Upper lobe of left lung (tissue), 6 donors: ENCODE results near the gene ANKRD28. TPM values are rescaled to one million over a fixed set of nuclear protein-coding genes. Genes with fewer than 3 reads are reported as not detected.

Experiments
- ATAC-seq, 2 donors: fragments of 200-7000 bp; cut with Tn5 transposase; one replicate each; pipeline ENCODE4 v1.9.1; 2022; ENCODE audit warnings: mild to moderate bottlenecking in 2 of 2, moderate library complexity in 2 of 2; ENCODE audit not compliant: low FRiP score in 2 of 2
- DNase-seq, 2 donors: peaks; one replicate each; pipeline ENCODE4 v3.0.0-alpha.2; 2019 to 2020
- H3K27ac ChIP-seq, 4 donors: fragments of 200-600 bp; sonication (generic); one replicate each; pipeline ENCODE4 v1.5.1; 2016 to 2019
- H3K27me3 ChIP-seq, 4 donors: fragments of 200-600 bp; sonication (generic); one replicate each; pipeline ENCODE4 v1.5.1; 2017 to 2019
- H3K36me3 ChIP-seq, 4 donors: fragments of 200-600 bp; sonication (generic); one replicate each; pipeline ENCODE4 v1.5.1; 2016 to 2019
- H3K4me1 ChIP-seq, 4 donors: fragments of 200-600 bp; sonication (generic); one replicate each; pipeline ENCODE4 v1.5.1; 2018 to 2019
- H3K4me3 ChIP-seq, 4 donors: fragments of 200-600 bp; sonication (generic); one replicate each; pipeline ENCODE4 v1.5.1; 2017 to 2019; ENCODE audit warnings: mild to moderate bottlenecking in 2 of 4, moderate library complexity in 1 of 4
- H3K9me3 ChIP-seq, 4 donors: fragments of 200-600 bp; sonication (generic); one replicate each; pipeline ENCODE4 v1.5.1; 2018 to 2019
- CTCF ChIP-seq, 6 experiments: fragments of 450-650 bp in 4 of 6; fragments of 200-600 bp in 2 of 6; sonication (generic) in 2 of 6; IDR thresholded peaks; one replicate each; pipeline ENCODE4 v1.5.1; 2016 to 2019; ENCODE audit warnings: antibody characterized with exemption in 6 of 6
- EP300 ChIP-seq, 4 donors: sonication (generic); formaldehyde crosslinking; IDR thresholded peaks; one replicate each; pipeline ENCODE4 v1.5.1; 2017; ENCODE audit warnings: antibody characterized with exemption in 4 of 4, control low read depth in 2 of 4
- POLR2A ChIP-seq, 4 donors: fragments of 450-650 bp; IDR thresholded peaks; one replicate each; pipeline ENCODE4 v1.5.1; 2016 to 2017; ENCODE audit warnings: antibody characterized with exemption in 4 of 4, mild to moderate bottlenecking in 2 of 4
- POLR2AphosphoS5 ChIP-seq, 2 donors: sonication (generic); formaldehyde crosslinking; IDR thresholded peaks; one replicate each; pipeline ENCODE4 v1.5.1; 2017; ENCODE audit warnings: antibody characterized with exemption in 2 of 2
- WGBS, 2 donors: methylation state at CpG; one replicate each; pipeline ENCODE4 v1.1.5; 2017 to 2018; 5-methylcytosine and 5-hydroxymethylcytosine counted together
- total RNA-seq, 6 donors: library from RNA; depleted of rRNA in 4 of 6; stranded (reverse); fragments of >200 nt in 4 of 6; gene quantifications; one replicate each; pipeline versions ENCODE4 v1.1.0 to v1.2.1, GENCODE V29; 2016 to 2021
- donor health status: DM: no; HTN: no; CAD: no; lungs with moderate emphysema.
- donor health status: DM: no; HTN: yes; CAD: no; lungs with severe emphysema.

Gene ANKRD28
- total RNA-seq, 6 donors from 2014 or later, result 31.6 to 107 (median 55.5) TPM

DNA sequence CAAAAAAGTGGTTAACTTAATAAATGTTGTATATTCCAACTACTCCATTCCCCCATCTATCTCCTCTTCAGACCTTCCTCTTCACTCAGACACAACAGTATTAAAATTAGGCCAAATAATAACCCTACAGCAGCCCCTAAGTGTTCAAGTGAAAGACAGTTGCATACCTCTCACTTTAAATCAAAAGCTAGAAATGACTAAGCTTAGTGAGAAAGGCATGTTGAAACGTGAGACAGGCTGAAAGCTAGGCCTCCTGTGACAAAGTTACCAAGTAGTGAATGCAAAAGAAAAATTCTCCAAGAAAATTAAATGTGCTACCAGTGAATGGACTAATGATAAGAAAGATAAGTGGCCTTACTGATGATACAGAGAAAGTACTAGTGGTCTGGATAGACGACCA is 71.7 kb downstream of the ANKRD28 start:
- peaks cover 0 to 6% (median 0%) of the 10 kb centered on the region in 4 donors for H3K4me1 ChIP-seq
- no peak overlapping the region for H3K4me3 ChIP-seq
- no peaks in the 10 kb centered on the region for H3K9me3 ChIP-seq
- no peak for TF ChIP-seq POLR2AphosphoS5 (IDR thresholded peaks at IDR 0.05)
- no peak for TF ChIP-seq EP300 (IDR thresholded peaks at IDR 0.05)
- TF ChIP-seq CTCF (IDR thresholded peaks at IDR 0.05), result no peak
- TF ChIP-seq POLR2A (IDR thresholded peaks at IDR 0.05), result no peak
- H3K27ac ChIP-seq, result no peak overlapping the region
- ATAC-seq, result no peak
- 70 to 75% methylated on average over 2 of the region's 2 CpGs for WGBS, 2 donors
- peaks cover 0 to 35% (median 4%) of the 10 kb centered on the region in 4 donors for H3K36me3 ChIP-seq
- no peak for DNase-seq
- no peaks in the 10 kb centered on the region for H3K27me3 ChIP-seq

DNA sequence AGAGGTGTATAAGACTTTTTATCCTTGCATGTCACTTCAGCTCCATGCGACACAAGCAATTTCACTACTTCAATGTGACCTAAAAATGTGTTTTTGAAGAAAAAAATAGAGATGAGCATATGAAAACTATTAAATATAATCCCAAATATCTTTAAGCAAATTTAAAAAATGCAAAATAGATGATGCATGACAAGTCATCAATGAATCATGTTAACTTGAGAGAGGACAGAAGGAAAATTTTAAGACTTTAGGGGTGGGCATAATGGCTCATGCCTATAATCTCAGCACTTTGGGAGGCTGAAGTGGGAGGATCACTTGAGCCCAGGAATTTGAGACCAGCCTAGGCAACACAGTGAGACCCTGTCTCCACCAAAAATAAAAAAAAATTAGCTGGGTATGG is 73.3 kb downstream of the ANKRD28 start:
- DNase-seq, result no peak
- H3K4me1 ChIP-seq, result peaks cover 0 to 6% (median 0%) of the 10 kb centered on the region in 4 donors
- H3K27ac ChIP-seq, result no peak overlapping the region
- ATAC-seq, result no peak
- H3K27me3 ChIP-seq, result no peaks in the 10 kb centered on the region
- 94 to 95% methylated on average over 1 of the region's 1 CpG for WGBS, 2 donors
- TF ChIP-seq POLR2AphosphoS5 (IDR thresholded peaks at IDR 0.05), result no peak
- no peak for TF ChIP-seq EP300 (IDR thresholded peaks at IDR 0.05)
- H3K4me3 ChIP-seq, result no peak overlapping the region
- H3K36me3 ChIP-seq, result peaks cover 0 to 36% (median 7%) of the 10 kb centered on the region in 4 donors
- H3K9me3 ChIP-seq, result no peaks in the 10 kb centered on the region

GRCh38 chr3:15723624-15723884 is 74.2 kb downstream of the ANKRD28 start:
- H3K9me3 ChIP-seq, result no peaks in the 10 kb centered on the region
- H3K36me3 ChIP-seq, result peaks cover 0 to 39% (median 7%) of the 10 kb centered on the region in 4 donors
- ATAC-seq, result no peak
- TF ChIP-seq CTCF (IDR thresholded peaks at IDR 0.05) (no peak), POLR2A (IDR thresholded peaks at IDR 0.05) (no peak), POLR2AphosphoS5 (IDR thresholded peaks at IDR 0.05) (no peak)
- no peak for DNase-seq
- no peak overlapping the region for H3K27ac ChIP-seq
- no peak overlapping the region for H3K4me3 ChIP-seq
- H3K4me1 ChIP-seq, result peaks cover 0 to 6% (median 0%) of the 10 kb centered on the region in 4 donors
- no peaks in the 10 kb centered on the region for H3K27me3 ChIP-seq

DNA sequence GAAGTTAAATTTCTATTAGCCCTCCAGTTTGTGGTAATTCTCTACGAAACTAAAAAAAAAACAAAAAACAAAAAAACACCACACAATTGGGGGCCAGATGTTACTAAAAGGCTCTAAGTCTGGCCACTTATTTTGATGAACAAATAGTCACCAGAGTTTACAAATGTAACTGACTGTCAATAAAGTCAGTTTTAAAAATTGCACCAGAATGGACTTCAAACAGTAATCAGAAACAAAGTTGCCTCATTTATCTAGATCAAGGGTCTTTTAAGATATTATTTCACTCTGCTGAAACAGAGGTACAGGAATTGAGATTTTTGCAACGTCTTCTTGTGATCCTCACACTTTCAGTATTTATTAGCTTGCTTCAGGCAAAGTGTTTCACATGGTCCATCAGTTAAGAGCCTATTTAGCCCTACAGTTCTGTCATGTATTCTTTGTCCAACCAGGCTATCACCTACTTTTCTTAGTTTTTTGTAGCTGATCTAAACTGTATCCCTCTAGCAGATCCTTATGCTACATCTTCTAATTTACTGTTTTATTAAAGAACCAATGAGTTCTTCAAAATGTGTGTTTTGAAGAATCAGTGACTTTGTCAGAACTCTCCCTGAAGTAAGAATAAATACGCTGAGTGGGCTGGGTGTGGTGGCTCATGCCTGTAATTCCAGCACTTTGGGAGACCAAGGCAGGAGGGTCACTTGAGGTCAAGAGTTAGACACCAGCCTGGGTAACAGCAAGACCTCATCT is 74.7 kb downstream of the ANKRD28 start:
- peaks cover 0 to 6% (median 0%) of the 10 kb centered on the region in 4 donors for H3K4me1 ChIP-seq
- peaks cover 0 to 39% (median 7%) of the 10 kb centered on the region in 4 donors for H3K36me3 ChIP-seq
- peak in 1 of 2 donors; percentile 38 for DNase-seq
- peak in 1 of 2 donors; percentile 47 for ATAC-seq
- WGBS, 2 donors, result 46 to 49% methylated on average over 3 of the region's 3 CpGs
- H3K9me3 ChIP-seq, result no peaks in the 10 kb centered on the region
- no peak overlapping the region for H3K4me3 ChIP-seq
- H3K27me3 ChIP-seq, result no peaks in the 10 kb centered on the region
- TF ChIP-seq POLR2A (IDR thresholded peaks at IDR 0.05), result no peak
- TF ChIP-seq EP300 (IDR thresholded peaks at IDR 0.05), result no peak
- no peak for TF ChIP-seq POLR2AphosphoS5 (IDR thresholded peaks at IDR 0.05)
- no peak for TF ChIP-seq CTCF (IDR thresholded peaks at IDR 0.05)
- no peak overlapping the region for H3K27ac ChIP-seq

DNA sequence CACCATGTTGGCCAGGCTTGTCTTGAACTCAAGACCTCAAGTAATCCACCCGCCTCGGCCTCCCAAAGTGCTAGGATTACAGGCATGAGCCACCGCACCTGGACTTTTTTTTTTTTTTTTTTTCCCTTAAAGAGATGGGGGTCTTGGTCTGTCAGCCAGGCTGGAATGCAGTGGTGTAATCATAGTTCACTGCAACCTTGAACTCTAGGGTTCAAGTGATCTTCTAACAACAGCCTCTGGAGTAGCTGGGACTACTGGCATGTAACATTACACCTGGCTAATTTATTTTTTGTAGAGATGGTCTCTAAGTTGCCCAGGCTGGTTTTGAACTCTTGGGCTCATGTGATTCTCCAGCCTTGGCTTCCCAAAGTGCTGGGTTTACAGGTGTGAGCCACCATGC is 81.6 kb downstream of the ANKRD28 start:
- no peak overlapping the region for H3K4me3 ChIP-seq
- DNase-seq (no peak), ATAC-seq (no peak)
- no peak overlapping the region for H3K27ac ChIP-seq
- peaks cover 0 to 21% (median 7%) of the 10 kb centered on the region in 4 donors for H3K36me3 ChIP-seq
- H3K27me3 ChIP-seq, result no peaks in the 10 kb centered on the region
- TF ChIP-seq CTCF (IDR thresholded peaks at IDR 0.05), result no peak
- TF ChIP-seq EP300 (IDR thresholded peaks at IDR 0.05), result no peak
- TF ChIP-seq POLR2A (IDR thresholded peaks at IDR 0.05), result no peak
- no peak for TF ChIP-seq POLR2AphosphoS5 (IDR thresholded peaks at IDR 0.05)
- H3K4me1 ChIP-seq, result no peaks in the 10 kb centered on the region
- H3K9me3 ChIP-seq, result no peaks in the 10 kb centered on the region
- 97% methylated on average over 3 of the region's 3 CpGs for WGBS, 2 donors
